ENCODE data around the gene UVSSA. TPM values are rescaled to one million over a fixed set of nuclear protein-coding genes. Genes with fewer than 3 reads are reported as not detected.

Gene UVSSA
- polyA plus RNA-seq, 1 of the 3 experiments (the other 2 are of a cell fraction) = 14.9 TPM

DNA sequence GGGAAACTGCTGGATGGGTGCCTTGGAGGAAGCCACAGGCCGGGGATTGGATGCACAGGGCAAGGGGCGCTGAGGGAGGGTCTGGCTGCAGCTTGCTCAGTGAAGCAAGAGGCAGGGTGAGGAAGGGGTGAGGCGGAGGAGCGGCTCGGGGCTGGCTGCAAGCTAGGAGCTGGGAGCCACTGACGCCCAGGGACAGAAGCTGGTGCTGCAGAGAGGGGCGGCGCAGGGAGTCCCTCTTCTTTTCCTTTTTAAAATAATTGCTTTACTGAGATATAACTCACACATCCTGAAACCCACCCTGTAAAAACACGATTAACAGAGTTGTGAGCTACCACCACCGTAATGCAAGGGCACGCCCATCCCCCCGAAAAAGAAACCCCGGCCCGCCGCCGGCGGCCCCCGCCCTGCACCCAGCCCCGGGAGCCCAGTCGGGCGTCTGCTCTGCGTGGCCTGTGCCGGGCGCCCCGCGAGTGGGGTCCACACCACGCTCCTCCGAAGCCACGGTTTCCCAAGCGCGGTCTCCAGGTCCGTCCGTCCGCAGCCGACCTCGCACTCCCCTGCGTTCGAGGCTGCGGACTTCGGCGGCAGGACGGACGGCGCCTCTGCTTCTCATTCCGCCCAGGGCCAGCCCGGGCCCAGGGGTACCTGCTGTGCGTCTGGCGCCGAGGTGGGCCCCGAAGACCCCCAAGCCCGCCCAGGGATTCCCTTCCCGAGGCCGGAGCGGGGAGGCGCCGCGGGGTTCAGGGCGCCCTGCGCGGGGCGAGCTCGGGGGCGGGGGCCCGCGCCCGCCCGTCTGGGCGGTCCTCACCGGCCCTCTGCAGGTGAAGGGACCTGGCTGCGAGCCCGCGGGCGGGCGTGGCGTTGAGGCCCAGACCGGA lies 866 bp upstream of the UVSSA start:
- peak overlapping the region; percentile 98 for H3K4me2 ChIP-seq
- H4K20me1 ChIP-seq (ENCODE audit: insufficient read depth) = no peaks in the 10 kb centered on the region
- ChIA-PET CTCF (interaction anchor here (0.9 to 3.8 kb wide), 11 partner anchors 11 to 215 kb away, joined by 3 to 23 read pairs (median 4); partner anchors contain the start of gene CTBP1), POLR2A (interaction anchor here (1.0 to 2.0 kb wide), 4 partner anchors 9 to 97 kb away, joined by 3 to 15 read pairs (median 4); partner anchors contain the start of genes CTBP1 and MAEA)
- H3F3A ChIP-seq (replicated peaks; ENCODE audit: insufficient read depth) = peaks cover 24% of the 10 kb centered on the region
- H2AFZ ChIP-seq (ENCODE audit: low read depth) = peak overlapping the region; percentile 65
- peaks cover 0 to 20% of the 10 kb centered on the region in 2 experiments; a peak in 1 of 4 replicates for H3K4me1 ChIP-seq (ENCODE audit: control insufficient read depth in 1 of 2, insufficient read depth in 2 of 2, low read depth in 1 of 2, low read length in 1 of 2)
- peaks cover 66% of the 10 kb centered on the region for H3K79me2 ChIP-seq (ENCODE audit: insufficient read depth)
- DNase-seq = peak; percentile 85
- WGBS (ENCODE audit: low lambda C conversion rate) = 1% methylated on average over 32 of the region's 76 CpGs
- H3K9ac ChIP-seq = peak overlapping the region; percentile 93
- H3K9me3 ChIP-seq = no peaks in the 10 kb centered on the region
- peak overlapping the region; percentile 74 to 83 for H3K27ac ChIP-seq (ENCODE audit: low read depth in 2 of 2, low read length in 1 of 2)
- TF ChIP-seq EZH2phosphoT487 (IDR thresholded peaks at IDR 0.05; ENCODE audit: borderline replicate concordance, low read depth) (no peak), RCOR1 (IDR thresholded peaks at IDR 0.05; ENCODE audit: low read length) (no peak), NFIC (IDR thresholded peaks at IDR 0.05; ENCODE audit: borderline replicate concordance) (no peak), RAD21 (IDR thresholded peaks at IDR 0.05; ENCODE audit: low read length) (peak; percentile 42), TEAD4 (IDR thresholded peaks at IDR 0.05; ENCODE audit: borderline replicate concordance, insufficient read depth) (no peak), JUND (IDR thresholded peaks at IDR 0.05) (no peak), TAF1 (IDR thresholded peaks at IDR 0.05; ENCODE audit: borderline replicate concordance, low read depth, low read length) (no peak), YY1 (IDR thresholded peaks at IDR 0.05; ENCODE audit: low read depth) (0 out of 2 replicates have a peak, but pooled peaks have one; percentile 17), ELF1 (IDR thresholded peaks at IDR 0.05) (no peak), SMC3 (IDR thresholded peaks at IDR 0.05; ENCODE audit: low read depth, low read length) (no peak), TCF12 (IDR thresholded peaks at IDR 0.05) (no peak), MEF2A (IDR thresholded peaks at IDR 0.05; ENCODE audit: borderline replicate concordance, low read depth) (no peak), EP300 (IDR thresholded peaks at IDR 0.05; ENCODE audit: borderline replicate concordance in 1 of 2, low read depth in 1 of 2, low read length in 1 of 2) (no peak)
- TF ChIP-seq, protein P1, sequence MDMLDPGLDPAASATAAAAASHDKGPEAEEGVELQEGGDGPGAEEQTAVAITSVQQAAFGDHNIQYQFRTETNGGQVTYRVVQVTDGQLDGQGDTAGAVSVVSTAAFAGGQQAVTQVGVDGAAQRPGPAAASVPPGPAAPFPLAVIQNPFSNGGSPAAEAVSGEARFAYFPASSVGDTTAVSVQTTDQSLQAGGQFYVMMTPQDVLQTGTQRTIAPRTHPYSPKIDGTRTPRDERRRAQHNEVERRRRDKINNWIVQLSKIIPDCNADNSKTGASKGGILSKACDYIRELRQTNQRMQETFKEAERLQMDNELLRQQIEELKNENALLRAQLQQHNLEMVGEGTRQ (IDR thresholded peaks at IDR 0.05; ENCODE audit: borderline replicate concordance, low read depth, low read length) = no peak
- TF ChIP-seq, protein P2, sequence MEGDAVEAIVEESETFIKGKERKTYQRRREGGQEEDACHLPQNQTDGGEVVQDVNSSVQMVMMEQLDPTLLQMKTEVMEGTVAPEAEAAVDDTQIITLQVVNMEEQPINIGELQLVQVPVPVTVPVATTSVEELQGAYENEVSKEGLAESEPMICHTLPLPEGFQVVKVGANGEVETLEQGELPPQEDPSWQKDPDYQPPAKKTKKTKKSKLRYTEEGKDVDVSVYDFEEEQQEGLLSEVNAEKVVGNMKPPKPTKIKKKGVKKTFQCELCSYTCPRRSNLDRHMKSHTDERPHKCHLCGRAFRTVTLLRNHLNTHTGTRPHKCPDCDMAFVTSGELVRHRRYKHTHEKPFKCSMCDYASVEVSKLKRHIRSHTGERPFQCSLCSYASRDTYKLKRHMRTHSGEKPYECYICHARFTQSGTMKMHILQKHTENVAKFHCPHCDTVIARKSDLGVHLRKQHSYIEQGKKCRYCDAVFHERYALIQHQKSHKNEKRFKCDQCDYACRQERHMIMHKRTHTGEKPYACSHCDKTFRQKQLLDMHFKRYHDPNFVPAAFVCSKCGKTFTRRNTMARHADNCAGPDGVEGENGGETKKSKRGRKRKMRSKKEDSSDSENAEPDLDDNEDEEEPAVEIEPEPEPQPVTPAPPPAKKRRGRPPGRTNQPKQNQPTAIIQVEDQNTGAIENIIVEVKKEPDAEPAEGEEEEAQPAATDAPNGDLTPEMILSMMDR (IDR thresholded peaks at IDR 0.05) = peak; percentile 46
- TF ChIP-seq, protein P3, sequence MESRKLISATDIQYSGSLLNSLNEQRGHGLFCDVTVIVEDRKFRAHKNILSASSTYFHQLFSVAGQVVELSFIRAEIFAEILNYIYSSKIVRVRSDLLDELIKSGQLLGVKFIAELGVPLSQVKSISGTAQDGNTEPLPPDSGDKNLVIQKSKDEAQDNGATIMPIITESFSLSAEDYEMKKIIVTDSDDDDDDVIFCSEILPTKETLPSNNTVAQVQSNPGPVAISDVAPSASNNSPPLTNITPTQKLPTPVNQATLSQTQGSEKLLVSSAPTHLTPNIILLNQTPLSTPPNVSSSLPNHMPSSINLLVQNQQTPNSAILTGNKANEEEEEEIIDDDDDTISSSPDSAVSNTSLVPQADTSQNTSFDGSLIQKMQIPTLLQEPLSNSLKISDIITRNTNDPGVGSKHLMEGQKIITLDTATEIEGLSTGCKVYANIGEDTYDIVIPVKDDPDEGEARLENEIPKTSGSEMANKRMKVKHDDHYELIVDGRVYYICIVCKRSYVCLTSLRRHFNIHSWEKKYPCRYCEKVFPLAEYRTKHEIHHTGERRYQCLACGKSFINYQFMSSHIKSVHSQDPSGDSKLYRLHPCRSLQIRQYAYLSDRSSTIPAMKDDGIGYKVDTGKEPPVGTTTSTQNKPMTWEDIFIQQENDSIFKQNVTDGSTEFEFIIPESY (IDR thresholded peaks at IDR 0.05; ENCODE audit: borderline replicate concordance, low read depth) = no peak
- TF ChIP-seq, protein P4, sequence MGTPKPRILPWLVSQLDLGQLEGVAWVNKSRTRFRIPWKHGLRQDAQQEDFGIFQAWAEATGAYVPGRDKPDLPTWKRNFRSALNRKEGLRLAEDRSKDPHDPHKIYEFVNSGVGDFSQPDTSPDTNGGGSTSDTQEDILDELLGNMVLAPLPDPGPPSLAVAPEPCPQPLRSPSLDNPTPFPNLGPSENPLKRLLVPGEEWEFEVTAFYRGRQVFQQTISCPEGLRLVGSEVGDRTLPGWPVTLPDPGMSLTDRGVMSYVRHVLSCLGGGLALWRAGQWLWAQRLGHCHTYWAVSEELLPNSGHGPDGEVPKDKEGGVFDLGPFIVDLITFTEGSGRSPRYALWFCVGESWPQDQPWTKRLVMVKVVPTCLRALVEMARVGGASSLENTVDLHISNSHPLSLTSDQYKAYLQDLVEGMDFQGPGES (IDR thresholded peaks at IDR 0.05; ENCODE audit: low read depth, low read length) = no peak
- H3K4me3 ChIP-seq (ENCODE audit: low read depth in 2 of 2, low read length in 1 of 2) = peak overlapping the region; percentile 77 to 97
- H3K9me2 ChIP-seq = no peaks in the 10 kb centered on the region
- no peaks in the 10 kb centered on the region for H3K27me3 ChIP-seq (ENCODE audit: insufficient read depth)
- H3K36me3 ChIP-seq (replicated peaks in 1 of 2; ENCODE audit: control insufficient read depth in 1 of 2, insufficient read depth in 2 of 2, low read length in 1 of 2) = peaks cover 5% of the 10 kb centered on the region in 2 experiments

All from SK-N-SH (cell line).